Measurements from ENCODE around the gene CUEDC1. TPM values are rescaled to one million over a fixed set of nuclear protein-coding genes. Genes with fewer than 3 reads are reported as not detected.
A peak's percentile ranks its signal among the peaks of the same experiment; 100 is the strongest.

The CUEDC1 gene
- total and polyA plus RNA-seq, 2 of the 4 experiments (the other 2 are of a cell fraction) = 4.1 to 21.2 TPM

- Histone ChIP-seq H2AFZ (replicated peaks; ENCODE audit: low read length, poor library complexity) (no peak overlapping the region), H3K4me1 (ENCODE audit: control insufficient read depth, insufficient read depth, low read length) (peaks cover 17% of the 10 kb centered on the region), H4K5ac (ENCODE audit: low read depth, low read length) (no peak overlapping the region), H3K9me1 (ENCODE audit: insufficient read depth, low read length) (peaks cover 11% of the 10 kb centered on the region), H4K91ac (ENCODE audit: insufficient read depth, low read depth, low read length) (no peak overlapping the region), H3K4me2 (ENCODE audit: low read depth, low read length) (no peak overlapping the region), H2AK9ac (replicated peaks; ENCODE audit: low read depth, low read length, poor library complexity) (no peak overlapping the region), H3K18ac (ENCODE audit: low read depth, low read length) (no peak overlapping the region), H4K20me1 (ENCODE audit: insufficient read depth, low read length) (no peaks in the 10 kb centered on the region), H2BK5ac (ENCODE audit: low read depth, low read length, poor library complexity, severe bottlenecking) (no peak overlapping the region), H3K9me3 (ENCODE audit: control insufficient read depth, insufficient read depth, low read length) (no peaks in the 10 kb centered on the region), H2AK5ac (ENCODE audit: low read depth, low read length) (no peak overlapping the region), H3K14ac (replicated peaks; ENCODE audit: low read depth, low read length) (no peak overlapping the region), H3K9ac (ENCODE audit: low read depth, low read length) (no peak overlapping the region), H3K23ac (ENCODE audit: low read depth, low read length) (peak overlapping the region; percentile 16; the same call in 1 of the 2 replicates), H2BK120ac (ENCODE audit: low read depth, low read length) (no peak overlapping the region), H3K4me3 (ENCODE audit: insufficient read depth, low read depth, low read length) (no peak overlapping the region), H2BK20ac (ENCODE audit: low read depth, low read length) (no peak overlapping the region), H4K8ac (ENCODE audit: low read depth in 2 of 2, low read length in 2 of 2) (no peak overlapping the region), H2BK15ac (ENCODE audit: low read depth, low read length) (no peak overlapping the region), H3K27ac (ENCODE audit: insufficient read depth, low read length) (no peak overlapping the region), H3K27me3 (ENCODE audit: control insufficient read depth, insufficient read depth, low read length) (no peaks in the 10 kb centered on the region), H3K4ac (ENCODE audit: low read depth, low read length) (no peak overlapping the region), H3K79me1 (ENCODE audit: low read depth in 1 of 2, low read length in 2 of 2) (peaks cover 12 to 26% of the 10 kb centered on the region in 2 experiments), H3K56ac (ENCODE audit: extremely low read depth, insufficient read depth, low read length) (no peak overlapping the region), H3K36me3 (ENCODE audit: control insufficient read depth, insufficient read depth, low read length) (no peaks in the 10 kb centered on the region)
- intact Hi-C loops (cut with micrococcal nuclease) (no loop called here), dilution Hi-C loops (cut with HindIII; ENCODE audit: low sequenced_read_pairs, unreplicated experiment) (no loop called here), in situ Hi-C loops (cut with MboI; ENCODE audit: low sequenced_read_pairs) (no loop called here)
- ATAC-seq (ENCODE audit: low read depth) (no peak), DNase-seq (no peak)
- BruUV-seq (replicated peaks) = no TSS peak
- WGBS, 2 experiments (ENCODE audit: extremely low coverage in 2 of 2, insufficient read length in 1 of 2) = no CpG with 5 or more reads among the region's 3 CpGs
- CTCF ChIA-PET = no interaction called here
- POLR2A ChIA-PET (ENCODE audit: unreplicated experiment) = no interaction called here
- no peak for TF ChIP-seq MAFK (IDR thresholded peaks at IDR 0.05; ENCODE audit: low read depth, low read length)
- no peak for TF ChIP-seq MXI1 (IDR thresholded peaks at IDR 0.05; ENCODE audit: borderline replicate concordance, low read depth, low read length)
- TF ChIP-seq SMC3 (IDR thresholded peaks at IDR 0.05; ENCODE audit: low read depth, low read length) = no peak
- no peak for TF ChIP-seq MAZ (IDR thresholded peaks at IDR 0.05; ENCODE audit: borderline replicate concordance, low read depth, low read length)
- TF ChIP-seq CEBPB (IDR thresholded peaks at IDR 0.05; ENCODE audit: low read depth, low read length) = no peak
- TF ChIP-seq BHLHE40 (IDR thresholded peaks at IDR 0.05; ENCODE audit: low read depth, low read length) = no peak
- TF ChIP-seq CHD1 (IDR thresholded peaks at IDR 0.05; ENCODE audit: low read depth, low read length) = no peak
- no peak for TF ChIP-seq RFX5 (IDR thresholded peaks at IDR 0.05; ENCODE audit: low read depth, low read length)
- no peak for TF ChIP-seq CTCF (conservative IDR thresholded peaks at IDR 0.05; ENCODE audit: low read depth, low read length)
- TF ChIP-seq NFE2L2 (IDR thresholded peaks at IDR 0.05; ENCODE audit: low read depth, low read length) = no peak
- TF ChIP-seq ELK1 (IDR thresholded peaks at IDR 0.05; ENCODE audit: borderline replicate concordance, low read depth, low read length) = no peak
- no peak for TF ChIP-seq USF2 (IDR thresholded peaks at IDR 0.05; ENCODE audit: low read depth, low read length)
- TF ChIP-seq RCOR1 (IDR thresholded peaks at IDR 0.05; ENCODE audit: insufficient replicate concordance, low read length) = no peak
- TF ChIP-seq RAD21 (IDR thresholded peaks at IDR 0.05; ENCODE audit: low read length) = no peak
- no peak for TF ChIP-seq FOS (IDR thresholded peaks at IDR 0.05; ENCODE audit: low read depth, low read length)
- TF ChIP-seq POLR2A (IDR thresholded peaks at IDR 0.05; ENCODE audit: low read depth, low read length) = no peak
Measured at GRCh38 chr17:57957886-57958285, 2.7 kb upstream of the CUEDC1 start.

Measured in IMR-90 (cell line).